ENCODE results near the gene PPP1R14D. TPM values are rescaled to one million over a fixed set of nuclear protein-coding genes. Genes with fewer than 3 reads are reported as not detected.

Gene PPP1R14D
- total RNA-seq, 2 donors from 2014 or later, result not detected

GRCh38 chr15:40766194-40766815 lies 62.2 kb downstream of the PPP1R14D start:
- DNase-seq (ENCODE audit: low spot score) (no peak), ATAC-seq (no peak)
- Mint-ChIP-seq H3K4me1 (ENCODE audit: low read depth in 2 of 2) (peaks cover 30 to 36% of the 10 kb centered on the region in 2 donors), H3K9me3 (no peaks in the 10 kb centered on the region), H3K27me3 (no peaks in the 10 kb centered on the region), H3K36me3 (no peaks in the 10 kb centered on the region), H3K27ac (no peak overlapping the region), H3K4me3 (no peak overlapping the region)

Other genes starting within 250 kb of the PPP1R14D start
- gene KNL1, start 234.5 kb downstream of the PPP1R14D start, total RNA-seq, result 10 to 100 TPM; 20.1 to 48.6 TPM
- gene RAD51, start 133.5 kb downstream of the PPP1R14D start, total RNA-seq, result 10 to 100 TPM; 36.2 to 59.6 TPM
- 10 to 100 TPM; 35.9 to 72.6 TPM for gene RMDN3, start 73.5 kb downstream of the PPP1R14D start, total RNA-seq
- 10 to 100 TPM in 1 of 2 donors, 1 to 10 TPM in 1; 9.1 to 14.4 TPM for gene GCHFR, start 64.6 kb downstream of the PPP1R14D start, total RNA-seq
- gene C15orf62, start 58.7 kb downstream of the PPP1R14D start, total RNA-seq, result under 1 TPM; 0.12 to 0.22 TPM
- gene ZFYVE19, start 21.6 kb downstream of the PPP1R14D start, total RNA-seq, result 10 to 100 TPM; 17.2 to 39.1 TPM
- gene DNAJC17, start 21.2 kb downstream of the PPP1R14D start, total RNA-seq, result 10 to 100 TPM; 40.4 to 62.6 TPM
- gene SPINT1, start 15.3 kb upstream of the PPP1R14D start, total RNA-seq, result 1 to 10 TPM; 1.0 to 1.5 TPM
- not detected for gene RHOV, start 45.5 kb upstream of the PPP1R14D start, total RNA-seq
- gene VPS18, start 65.7 kb upstream of the PPP1R14D start, total RNA-seq, result 10 to 100 TPM; 22.8 to 27.3 TPM
- under 1 TPM in 1 of 2 donors, not detected in 1; 0.17 TPM for gene DLL4, start 100.6 kb upstream of the PPP1R14D start, total RNA-seq
- gene CHAC1, start 124.8 kb upstream of the PPP1R14D start, total RNA-seq, result 10 to 100 TPM in 1 of 2 donors, 1 to 10 TPM in 1; 7.7 to 13.1 TPM

Data from natural killer cell treated with Interleukin-12 subunit alpha and Interleukin-12 subunit beta and Interleukin-15 and Interleukin-18, amount 100 ng/mL, for 72 hours (primary cell).